Fibroblast of mammary gland (primary cell): ENCODE results near the gene STARD10.
A peak's percentile ranks its signal among the peaks of the same experiment; 100 is the strongest.

Source experiments
- DNase-seq: peaks from one replicate; pipeline ENCODE4 v3.0.0-alpha.2; 2010; ENCODE audit warnings: low read depth
- H3K4me3 ChIP-seq: 2 replicates; pipeline ENCODE4 v1.5.1; 2011; ENCODE audit warnings: low read depth, mild to moderate bottlenecking, low read length, moderate library complexity; ENCODE audit not compliant: control insufficient read depth
- CTCF ChIP-seq: conservative IDR thresholded peaks from 2 replicates; pipeline ENCODE4 v1.5.1; 2011; ENCODE audit warnings: low read depth, low read length, inconsistent platforms; ENCODE audit not compliant: control insufficient read depth, insufficient read depth

The STARD10 gene

GRCh38 chr11:72825661-72826060 lies 31.8 kb upstream of the STARD10 start:
- no peak for TF ChIP-seq CTCF
- no peak for DNase-seq
- no peak overlapping the region for H3K4me3 ChIP-seq

- H3K4me3 ChIP-seq = no peak overlapping the region
- TF ChIP-seq CTCF = no peak
- DNase-seq = no peak
Observed at GRCh38 chr11:72824811-72825505, 31.1 kb upstream of the STARD10 start.

- H3K4me3 ChIP-seq = no peak overlapping the region
- no peak for TF ChIP-seq CTCF
- DNase-seq = no peak
Observed at GRCh38 chr11:72824020-72824419, 30.2 kb upstream of the STARD10 start.

- no peak overlapping the region for H3K4me3 ChIP-seq
- no peak for TF ChIP-seq CTCF
- no peak for DNase-seq
Observed at GRCh38 chr11:72823105-72823804, 29.4 kb upstream of the STARD10 start.

- no peak for TF ChIP-seq CTCF
- DNase-seq = peak; percentile 77
- peak overlapping the region; percentile 54 for H3K4me3 ChIP-seq
Observed at GRCh38 chr11:72821920-72822799, 28.3 kb upstream of the STARD10 start.

GRCh38 chr11:72821221-72821919 lies 27.5 kb upstream of the STARD10 start:
- peak overlapping the region; percentile 54 for H3K4me3 ChIP-seq
- TF ChIP-seq CTCF = no peak
- DNase-seq = no peak
